SK-N-MC (cell line): ENCODE results near the gene CTNNA1.

Experiments
- EZH2 ChIP-seq: fragments of 200-600 bp; sonication (generic); IDR thresholded peaks from one replicate; pipeline ENCODE4 v1.6.1; 2017; ENCODE audit warnings: antibody characterized with exemption
- POLR2AphosphoS5 ChIP-seq: IDR thresholded peaks from 2 replicates; pipeline ENCODE4 v1.6.1; 2012; ENCODE audit warnings: mild to moderate bottlenecking, low read depth, low read length, borderline replicate concordance

DNA sequence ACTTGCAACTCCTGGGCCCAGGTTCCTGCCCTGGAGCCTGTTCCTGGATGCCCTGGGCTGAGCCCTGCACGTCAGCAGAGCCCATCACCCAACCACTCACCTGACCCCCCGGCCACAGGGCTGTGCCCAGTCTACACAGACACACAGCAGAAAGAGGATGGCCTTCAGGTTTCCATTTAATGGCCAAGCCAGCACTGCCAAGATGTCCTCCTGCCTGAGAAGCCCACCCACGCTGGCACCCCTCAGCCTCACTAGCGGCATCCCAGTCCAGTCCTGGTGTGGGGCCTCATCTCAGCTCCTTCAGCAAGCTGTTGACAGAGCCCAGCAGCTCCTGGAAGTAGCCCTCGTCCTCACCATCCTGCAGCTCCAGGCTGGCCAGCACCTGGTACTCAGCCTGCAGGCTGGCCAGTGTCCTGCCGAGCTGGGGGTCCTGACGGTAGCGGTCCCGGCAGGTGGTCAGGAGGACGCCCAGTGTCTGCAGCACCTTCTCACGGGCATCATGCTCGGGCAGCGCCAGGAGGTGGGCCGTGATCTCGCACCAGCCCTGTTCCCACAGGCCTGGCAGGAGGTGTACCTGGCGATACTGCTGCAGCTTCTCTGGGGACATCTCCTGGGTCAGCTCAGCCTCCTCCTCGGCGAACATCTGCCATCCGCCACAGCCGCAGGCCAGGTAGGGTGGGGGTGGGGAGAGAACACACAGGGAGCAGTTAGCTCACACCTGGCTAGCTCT is 193.8 kb downstream of the CTNNA1 start:
- TF ChIP-seq POLR2AphosphoS5 (no peak), EZH2 (no peak)
